ENCODE data around the gene GPR35. TPM values are rescaled to one million over a fixed set of nuclear protein-coding genes. Genes with fewer than 3 reads are reported as not detected.

GPR35 gene
- total RNA-seq, 4 donors from 2014 or later = 91.1 to 244 (median 136) TPM

GRCh38 chr2:240640939-240641338 lies 15.7 kb downstream of the GPR35 start:
- H3K27ac ChIP-seq = no peak overlapping the region
- intact Hi-C loops (cut with DNase I; ENCODE audit: low total_unique reads) (no loop called here), in situ Hi-C loops (cut with MboI; ENCODE audit: low pct_ligation_motif_present in 1 of 4, low pct_unique_long_range_greater_than_20kb in 1 of 4, low sequenced_read_pairs in 3 of 4) (no loop called here)
- DNase-seq = peak; percentile 54
- no peaks in the 10 kb centered on the region for H3K9me3 ChIP-seq
- peaks cover 28% of the 10 kb centered on the region for H3K27me3 ChIP-seq
- WGBS, 2 donors (ENCODE audit: low coverage in 1 of 2) = 40% methylated on average over 15 of the region's 16 CpGs; no CpG with 5 or more reads in 1 of the 2 donors
- H3K4me1 ChIP-seq = no peaks in the 10 kb centered on the region
- no peak overlapping the region for H3K4me3 ChIP-seq
- TF ChIP-seq POLR2A (IDR thresholded peaks at IDR 0.05) (no peak), POLR2AphosphoS5 (IDR thresholded peaks at IDR 0.05) (no peak), CTCF (IDR thresholded peaks at IDR 0.05) (peak; percentile 21 to 55 (median 45))
- no peaks in the 10 kb centered on the region for H3K36me3 ChIP-seq

- no peak for DNase-seq
- H3K4me1 ChIP-seq = no peaks in the 10 kb centered on the region
- no peak overlapping the region for H3K27ac ChIP-seq
- no peaks in the 10 kb centered on the region for H3K9me3 ChIP-seq
- WGBS, 2 donors (ENCODE audit: low coverage in 1 of 2) = 76% methylated on average over 14 of the region's 36 CpGs; no CpG with 5 or more reads in 1 of the 2 donors
- H3K36me3 ChIP-seq = no peaks in the 10 kb centered on the region
- intact Hi-C loops (cut with DNase I; ENCODE audit: low total_unique reads) (no loop called here), in situ Hi-C loops (cut with MboI; ENCODE audit: low pct_ligation_motif_present in 1 of 4, low pct_unique_long_range_greater_than_20kb in 1 of 4, low sequenced_read_pairs in 3 of 4) (no loop called here)
- peaks cover 36% of the 10 kb centered on the region for H3K27me3 ChIP-seq
- no peak overlapping the region for H3K4me3 ChIP-seq
- no peak for TF ChIP-seq POLR2A (IDR thresholded peaks at IDR 0.05)
- TF ChIP-seq CTCF (IDR thresholded peaks at IDR 0.05) = no peak
- TF ChIP-seq POLR2AphosphoS5 (IDR thresholded peaks at IDR 0.05) = no peak
- no peak for TF ChIP-seq EP300 (IDR thresholded peaks at IDR 0.05; ENCODE audit: low read depth)
These were observed 17.0 kb downstream of the GPR35 start for GRCh38 chr2:240642061-240642805.

DNA sequence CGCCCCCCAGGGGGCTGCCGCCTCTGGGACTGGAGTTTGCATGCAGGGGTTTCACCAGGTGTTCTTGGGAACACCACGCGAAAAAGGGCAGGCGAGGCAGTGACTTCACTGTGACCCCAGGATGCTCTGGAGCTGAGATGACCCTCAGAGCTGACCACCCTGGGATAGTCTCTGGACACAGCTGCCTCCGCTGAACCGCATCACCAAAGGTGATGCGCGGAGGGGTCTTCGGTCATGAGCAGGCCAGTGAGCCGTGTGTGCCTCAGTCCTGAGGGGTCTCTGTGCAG lies 17.5 kb downstream of the GPR35 start:
- Histone ChIP-seq H3K27me3 (peaks cover 42% of the 10 kb centered on the region), H3K36me3 (no peaks in the 10 kb centered on the region), H3K27ac (no peak overlapping the region), H3K9me3 (no peaks in the 10 kb centered on the region), H3K4me1 (no peaks in the 10 kb centered on the region), H3K4me3 (no peak overlapping the region)
- TF ChIP-seq CTCF (IDR thresholded peaks at IDR 0.05) (no peak), POLR2A (IDR thresholded peaks at IDR 0.05) (no peak), EP300 (IDR thresholded peaks at IDR 0.05; ENCODE audit: low read depth) (no peak), POLR2AphosphoS5 (IDR thresholded peaks at IDR 0.05) (no peak)
- no peak for DNase-seq
- intact Hi-C loops (cut with DNase I; ENCODE audit: low total_unique reads) = no loop called here
- 88% methylated on average over 10 of the region's 11 CpGs; no CpG with 5 or more reads in 1 of the 2 donors for WGBS, 2 donors (ENCODE audit: low coverage in 1 of 2)
- in situ Hi-C loops (cut with MboI; ENCODE audit: low pct_ligation_motif_present in 1 of 4, low pct_unique_long_range_greater_than_20kb in 1 of 4, low sequenced_read_pairs in 3 of 4) = no loop called here

DNA sequence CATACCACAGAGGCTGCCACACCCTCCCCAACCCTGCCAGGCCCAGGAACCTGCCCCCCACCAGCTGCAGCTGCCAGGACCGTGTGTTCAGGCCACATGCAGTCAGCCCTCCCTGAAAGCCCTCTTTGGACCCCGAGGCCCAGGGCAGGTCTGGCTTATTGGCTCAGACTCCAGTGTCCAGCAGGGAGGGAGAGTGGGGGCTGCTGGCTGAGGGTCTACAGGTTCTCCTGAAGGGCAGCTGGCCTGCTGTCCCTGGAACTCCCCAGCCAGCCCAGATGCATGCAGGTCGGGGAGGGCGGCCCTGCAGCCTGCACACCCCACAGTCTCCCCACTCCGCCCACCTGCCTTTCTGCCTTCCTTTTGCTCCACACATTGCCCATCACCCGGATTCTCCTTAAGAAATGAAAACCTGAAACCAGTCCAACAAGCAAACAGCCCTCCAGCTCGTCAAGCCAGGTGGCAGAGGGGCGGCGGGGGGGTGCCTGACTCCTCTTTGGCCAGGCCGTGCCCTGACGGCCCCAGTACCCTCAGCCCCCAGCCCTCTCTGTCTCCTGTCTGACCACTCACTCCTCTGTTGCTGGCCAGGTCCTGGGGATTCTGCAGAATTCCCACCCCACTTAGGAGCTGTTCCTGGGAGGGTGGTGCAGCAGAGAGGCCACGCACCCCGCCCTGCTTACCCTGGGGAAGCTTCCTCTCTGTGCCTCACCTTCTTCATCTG lies 18.0 kb downstream of the GPR35 start:
- peaks cover 47% of the 10 kb centered on the region for H3K27me3 ChIP-seq
- WGBS, 2 donors (ENCODE audit: low coverage in 1 of 2) = 56 to 68% methylated on average over 4 to 12 of the region's 13 CpGs
- no peaks in the 10 kb centered on the region for H3K9me3 ChIP-seq
- TF ChIP-seq CTCF (IDR thresholded peaks at IDR 0.05) (no peak), POLR2A (IDR thresholded peaks at IDR 0.05) (no peak), POLR2AphosphoS5 (IDR thresholded peaks at IDR 0.05) (no peak), EP300 (IDR thresholded peaks at IDR 0.05; ENCODE audit: low read depth) (no peak)
- H3K36me3 ChIP-seq = no peaks in the 10 kb centered on the region
- intact Hi-C loops (cut with DNase I; ENCODE audit: low total_unique reads) (no loop called here), in situ Hi-C loops (cut with MboI; ENCODE audit: low pct_ligation_motif_present in 1 of 4, low pct_unique_long_range_greater_than_20kb in 1 of 4, low sequenced_read_pairs in 3 of 4) (no loop called here)
- no peak overlapping the region for H3K4me3 ChIP-seq
- H3K27ac ChIP-seq = no peak overlapping the region
- DNase-seq = no peak
- H3K4me1 ChIP-seq = no peaks in the 10 kb centered on the region
